Astrocyte of the spinal cord (primary cell): ENCODE data around the gene PADI2.

Experiments used
- DNase-seq: peaks from one replicate; pipeline ENCODE4 v3.0.0; 2011; ENCODE audit warnings: low read depth, low spot score
- H3K4me3 ChIP-seq: 2 replicates; pipeline ENCODE4 v1.5.1; 2011; ENCODE audit warnings: low read depth, mild to moderate bottlenecking, low read length, moderate library complexity
- in situ Hi-C: cut with HindIII; loops from 2 replicates; pipeline ENCODE4 v1.10.0; 2017; ENCODE audit warnings: low sequenced_read_pairs
- TF ChIP-seq, protein P1 (sequence below): IDR thresholded peaks from 2 replicates; pipeline ENCODE4 v1.5.1; 2012; ENCODE audit warnings: low read depth, mild to moderate bottlenecking, low read length, inconsistent platforms

The PADI2 gene

DNA sequence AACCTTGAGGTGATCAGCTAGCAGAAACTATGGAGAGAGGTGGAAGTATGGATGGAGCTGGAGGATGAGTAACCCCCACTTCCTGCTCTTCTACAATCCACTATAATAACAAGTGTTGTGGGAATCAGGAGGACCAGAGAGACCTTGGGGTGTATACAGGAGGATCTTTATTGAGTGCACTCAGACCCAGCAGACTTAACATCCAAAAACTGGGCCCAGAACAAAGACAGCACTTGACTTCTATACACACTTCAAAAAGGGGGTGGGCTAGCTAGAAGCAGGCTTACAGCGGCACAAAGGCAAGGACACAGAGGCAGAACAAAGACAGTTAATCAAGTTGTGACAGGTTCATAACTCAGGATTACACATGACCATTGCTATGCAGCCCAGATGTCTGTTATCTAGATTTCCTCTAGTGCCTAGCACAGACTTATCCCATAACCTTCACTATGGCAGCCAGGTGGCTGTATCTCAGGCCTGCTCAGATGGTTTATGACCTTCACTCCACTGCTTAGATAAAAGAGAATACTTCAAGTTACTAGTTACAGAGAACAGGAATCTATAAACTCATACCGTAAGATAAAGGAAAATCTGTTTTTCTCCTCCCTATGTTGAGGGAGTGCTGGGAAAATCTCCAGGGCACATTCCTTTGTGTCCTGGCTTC is 36.1 kb upstream of the PADI2 start:
- DNase-seq, result no peak
- no peak overlapping the region for H3K4me3 ChIP-seq

DNA sequence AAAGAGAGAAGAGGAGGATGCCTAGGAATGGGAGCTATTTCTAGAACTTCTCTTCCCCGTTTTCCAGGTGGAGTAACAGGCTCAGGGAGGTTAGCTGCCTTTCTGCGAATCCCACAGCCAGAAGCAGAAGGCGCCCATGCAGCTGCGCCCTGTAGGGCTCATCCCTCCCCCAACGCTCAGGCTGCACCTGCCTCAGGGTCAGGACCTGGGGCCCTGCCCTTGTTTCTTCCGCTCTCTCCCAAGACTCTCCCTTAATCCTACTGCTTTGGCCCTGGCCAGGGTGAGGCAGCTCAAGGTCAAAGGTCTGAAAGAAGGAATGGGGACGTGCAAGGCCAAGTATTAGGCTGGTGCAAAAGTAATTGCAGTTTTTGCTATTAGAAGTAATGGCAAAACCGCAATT is 30.5 kb upstream of the PADI2 start:
- no peak overlapping the region for H3K4me3 ChIP-seq
- TF ChIP-seq, protein P1, sequence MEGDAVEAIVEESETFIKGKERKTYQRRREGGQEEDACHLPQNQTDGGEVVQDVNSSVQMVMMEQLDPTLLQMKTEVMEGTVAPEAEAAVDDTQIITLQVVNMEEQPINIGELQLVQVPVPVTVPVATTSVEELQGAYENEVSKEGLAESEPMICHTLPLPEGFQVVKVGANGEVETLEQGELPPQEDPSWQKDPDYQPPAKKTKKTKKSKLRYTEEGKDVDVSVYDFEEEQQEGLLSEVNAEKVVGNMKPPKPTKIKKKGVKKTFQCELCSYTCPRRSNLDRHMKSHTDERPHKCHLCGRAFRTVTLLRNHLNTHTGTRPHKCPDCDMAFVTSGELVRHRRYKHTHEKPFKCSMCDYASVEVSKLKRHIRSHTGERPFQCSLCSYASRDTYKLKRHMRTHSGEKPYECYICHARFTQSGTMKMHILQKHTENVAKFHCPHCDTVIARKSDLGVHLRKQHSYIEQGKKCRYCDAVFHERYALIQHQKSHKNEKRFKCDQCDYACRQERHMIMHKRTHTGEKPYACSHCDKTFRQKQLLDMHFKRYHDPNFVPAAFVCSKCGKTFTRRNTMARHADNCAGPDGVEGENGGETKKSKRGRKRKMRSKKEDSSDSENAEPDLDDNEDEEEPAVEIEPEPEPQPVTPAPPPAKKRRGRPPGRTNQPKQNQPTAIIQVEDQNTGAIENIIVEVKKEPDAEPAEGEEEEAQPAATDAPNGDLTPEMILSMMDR, result no peak
- DNase-seq, result no peak
- in situ Hi-C loops, result no loop called here

More for the DNA sequence above, 36.1 kb upstream of the PADI2 start:
- in situ Hi-C loops, result no loop called here
- TF ChIP-seq, protein P1, result no peak

- DNase-seq, result no peak
- TF ChIP-seq, protein P1, result no peak
- in situ Hi-C loops, result no loop called here
- H3K4me3 ChIP-seq, result no peak overlapping the region
Measured at GRCh38 chr1:17148950-17149608, 29.8 kb upstream of the PADI2 start.

DNA sequence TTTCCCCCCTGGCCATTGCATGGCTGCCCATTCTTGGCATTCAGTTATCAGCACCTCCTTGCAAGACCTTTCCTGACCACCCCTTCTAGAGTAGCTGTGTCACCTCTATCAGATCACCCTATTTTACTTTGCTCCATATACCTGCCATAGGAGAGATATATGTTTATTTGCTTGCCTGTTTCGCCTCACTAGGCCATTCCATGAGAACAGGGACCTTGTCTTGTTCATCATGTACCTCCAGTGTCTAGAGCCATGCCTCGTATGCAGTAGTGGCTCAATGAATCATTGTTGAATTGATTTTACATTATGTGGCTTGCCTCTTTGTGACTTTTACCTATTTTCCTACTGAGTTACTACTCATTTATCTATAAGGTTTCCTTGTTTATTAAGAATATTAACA is 26.4 kb upstream of the PADI2 start:
- TF ChIP-seq, protein P1, result no peak
- H3K4me3 ChIP-seq, result no peak overlapping the region
- in situ Hi-C loops, result no loop called here
- no peak for DNase-seq

GRCh38 chr1:17143760-17144159 is 24.5 kb upstream of the PADI2 start:
- TF ChIP-seq, protein P1, result no peak
- no peak overlapping the region for H3K4me3 ChIP-seq
- in situ Hi-C loops, result no loop called here
- DNase-seq, result no peak

GRCh38 chr1:17141441-17142197 is 22.4 kb upstream of the PADI2 start:
- no peak overlapping the region for H3K4me3 ChIP-seq
- DNase-seq, result no peak
- TF ChIP-seq, protein P1, result no peak
- in situ Hi-C loops, result no loop called here
